ENCODE data around the gene OGFOD1. TPM values are rescaled to one million over a fixed set of nuclear protein-coding genes. Genes with fewer than 3 reads are reported as not detected.

The OGFOD1 gene
- total and polyA plus RNA-seq, 9 of the 15 experiments (the other 6 are each of a cell fraction or from before 2014, with no cell fraction given) = 60.4 to 134 (median 85.8) TPM

GRCh38 chr16:56422896-56423441 lies 28.4 kb upstream of the OGFOD1 start:
- Histone ChIP-seq H3K36me3 (ENCODE audit: control insufficient read depth, insufficient read depth, low read length) (peaks cover 3% of the 10 kb centered on the region; the same call in 1 of the 3 replicates), H4K20me1 (replicated peaks; ENCODE audit: control insufficient read depth, insufficient read depth, low read length) (peaks cover 12% of the 10 kb centered on the region; the same call in 1 of the 2 replicates), H3K4me3 (peak overlapping the region; percentile 90), H3K9ac (ENCODE audit: insufficient read depth in 1 of 2, low read depth in 2 of 2, low read length in 2 of 2) (peak overlapping the region; percentile 53 to 70; a peak in 3 of 4 replicates), H3K27me3 (ENCODE audit: control insufficient read depth in 2 of 2, insufficient read depth in 2 of 2, low read length in 2 of 2) (no peaks in the 10 kb centered on the region), H3K9me1 (ENCODE audit: control insufficient read depth, insufficient read depth, low read length) (no peaks in the 10 kb centered on the region), H3K9me3 (replicated peaks; ENCODE audit: control insufficient read depth, insufficient read depth, low read depth, low read length) (no peaks in the 10 kb centered on the region), H2AFZ (ENCODE audit: low read depth, low read length) (no peak overlapping the region), H3K27ac (ENCODE audit: extremely low read depth, low read depth, low read length) (peak overlapping the region; percentile 85), H3K4me2 (ENCODE audit: insufficient read depth, low read length) (peak overlapping the region; percentile 75), H3K4me1 (replicated peaks in 1 of 2; ENCODE audit: control insufficient read depth in 2 of 2, insufficient read depth in 2 of 2, low read length in 2 of 2) (peaks cover 23 to 38% of the 10 kb centered on the region in 2 experiments), H3K79me2 (ENCODE audit: control insufficient read depth, insufficient read depth, low read length) (peaks cover 68% of the 10 kb centered on the region)
- 19% methylated on average over 4 of the region's 4 CpGs for WGBS (ENCODE audit: insufficient coverage, low coverage, missing lambda C conversion rate)
- in situ Hi-C loops (cut with MboI) (no loop called here), intact Hi-C loops (cut with micrococcal nuclease) (no loop called here)
- DNase-seq (ENCODE audit: extremely low read depth in 1 of 4, low spot score in 3 of 4) (peak in 1 of 4 experiments; percentile 38), ATAC-seq (peak; percentile 11), FAIRE-seq (peak; percentile 40)
- ChIA-PET CTCF (ENCODE audit: low intra/inter-chr PET ratio) (no interaction called here), POLR2A (interaction anchor here (1.4 to 2.1 kb wide), 3 partner anchors 9 to 28 kb away, joined by 5 to 6 read pairs (median 5); partner anchors contain the start of genes NUDT21 and OGFOD1)
- BruUV-seq (replicated peaks) = no TSS peak
- TF ChIP-seq RFX5 (IDR thresholded peaks at IDR 0.05; ENCODE audit: low read depth, low read length) (no peak), ELK3 (CRISPR knock-in tag; IDR thresholded peaks at IDR 0.05) (no peak), ZNF592 (IDR thresholded peaks at IDR 0.05) (0 out of 2 replicates have a peak, but pooled peaks have one; percentile 48), DMBX1 (CRISPR knock-in tag; IDR thresholded peaks at IDR 0.05; ENCODE audit: borderline replicate concordance) (no peak), DLX4 (CRISPR knock-in tag; IDR thresholded peaks at IDR 0.05) (no peak), ZNF639 (CRISPR knock-in tag; conservative IDR thresholded peaks at IDR 0.05 in 1 of 2, IDR thresholded peaks at IDR 0.05 in 1 of 2) (no peak), MNT (conservative IDR thresholded peaks at IDR 0.05) (peak; percentile 58 to 75), HDAC1 (IDR thresholded peaks at IDR 0.05) (peak in 1 of 2 experiments; percentile 45; a peak in 1 of 4 replicates), FOXA3 (CRISPR knock-in tag; conservative IDR thresholded peaks at IDR 0.05 in 1 of 2, IDR thresholded peaks at IDR 0.05 in 1 of 2) (peak in 1 of 2 experiments; percentile 69; a peak in 2 of 4 replicates), ESRRB (CRISPR knock-in tag; IDR thresholded peaks at IDR 0.05; ENCODE audit: borderline replicate concordance) (no peak)
